HG02852 (cell line): ENCODE data around the gene C14orf132.

ENCODE experiments used
- ATAC-seq: cut with Tn5 transposase; IDR thresholded peaks from one replicate; pipeline ENCODE4 v1.9.1; 2021; ENCODE audit warnings: mild to moderate bottlenecking, moderate library complexity; ENCODE audit not compliant: unreplicated experiment

The C14orf132 gene

DNA sequence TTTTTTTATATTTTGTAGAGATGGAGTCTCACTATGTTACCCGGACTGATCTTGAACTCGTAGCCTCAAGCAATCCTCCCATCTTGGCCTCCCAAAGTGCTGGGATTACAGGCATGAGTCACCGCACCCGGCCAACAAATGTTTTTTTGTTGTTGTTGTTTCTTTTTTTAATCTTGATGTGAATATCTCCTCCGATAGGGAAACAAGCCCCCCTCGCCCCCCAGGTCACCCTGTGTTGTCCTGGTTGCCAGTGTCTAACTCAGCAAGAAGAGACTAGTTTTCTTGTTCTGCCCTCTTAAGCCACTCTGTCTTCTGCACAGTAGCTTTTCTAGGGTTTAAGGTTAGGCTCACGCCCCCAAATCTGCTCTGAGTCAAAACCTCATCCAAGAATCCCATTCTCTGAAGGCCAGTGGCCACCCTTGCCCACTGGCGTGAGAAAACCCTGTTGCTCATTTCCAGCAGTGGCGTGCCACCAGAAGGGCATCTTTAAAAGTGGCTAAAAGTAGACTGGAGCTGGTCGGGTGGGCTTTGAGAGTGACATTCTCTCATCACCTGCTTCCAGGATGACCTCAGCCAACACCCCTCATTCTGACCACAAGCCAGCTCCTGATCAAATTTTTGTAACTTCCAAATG, 42.7 kb downstream of the C14orf132 start:
- no peak for ATAC-seq

DNA sequence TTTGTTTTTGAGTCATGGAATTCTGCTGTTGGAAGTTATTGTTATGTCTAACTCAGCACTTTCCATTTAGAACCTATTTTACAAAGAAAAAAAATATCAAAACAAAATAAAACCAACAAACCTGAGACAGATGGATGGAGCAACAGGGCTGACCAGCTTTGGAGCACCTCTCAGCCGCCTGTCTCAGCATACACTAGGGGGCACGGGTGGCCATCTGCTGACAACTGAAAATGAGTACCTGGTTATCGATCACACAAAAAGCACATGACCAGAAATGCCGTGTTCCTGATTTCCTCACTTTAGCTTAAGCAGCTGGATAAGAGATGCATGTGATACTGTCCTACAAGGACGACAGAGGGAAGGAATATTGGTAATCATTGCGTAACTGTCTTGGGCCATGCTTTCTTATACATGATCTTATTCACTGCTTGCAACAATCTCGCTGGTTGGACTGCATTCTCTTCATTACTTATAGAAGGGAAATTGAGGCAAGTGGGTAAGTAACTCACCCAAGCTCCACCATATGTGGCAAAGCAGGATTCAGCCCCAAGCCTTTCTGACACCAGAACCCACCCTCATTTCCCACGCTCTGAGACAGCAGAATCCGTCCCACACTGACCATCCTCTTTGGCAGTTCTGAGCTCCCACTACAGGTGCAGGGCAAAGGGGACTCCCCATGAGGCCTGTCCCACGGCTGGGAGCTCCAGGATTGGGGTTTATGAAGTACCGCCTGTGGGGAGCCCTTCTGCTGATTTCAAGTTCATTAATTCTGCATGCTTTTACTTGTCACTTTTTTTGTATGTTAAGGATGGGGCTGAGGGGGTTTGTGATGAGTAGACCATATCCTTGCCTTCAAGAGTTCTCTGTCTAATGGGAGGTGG, 43.5 kb downstream of the C14orf132 start:
- ATAC-seq: no peak

GRCh38 chr14:96083667-96084320, 44.6 kb downstream of the C14orf132 start:
- ATAC-seq: no peak

GRCh38 chr14:96084796-96085195, 45.6 kb downstream of the C14orf132 start:
- ATAC-seq: no peak

DNA sequence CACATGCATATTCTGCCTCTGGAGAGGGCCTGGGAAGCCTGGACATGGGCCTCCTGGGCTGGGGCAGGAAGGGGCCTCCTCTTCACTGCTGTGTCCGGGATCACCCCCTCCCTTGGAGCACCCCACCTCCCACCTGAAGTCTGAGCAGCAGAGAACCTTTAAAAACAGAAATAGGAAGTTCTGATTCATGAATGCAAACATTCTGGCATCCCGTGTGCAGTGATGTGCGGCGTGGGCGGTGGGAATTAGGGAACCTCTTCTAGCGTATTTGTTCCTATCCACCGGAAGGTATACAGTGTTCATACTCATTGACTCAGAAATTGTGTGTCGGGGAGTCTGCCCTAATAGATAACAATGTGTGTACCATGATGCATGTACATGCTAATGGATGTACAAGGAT, 46.2 kb downstream of the C14orf132 start:
- no peak for ATAC-seq

DNA sequence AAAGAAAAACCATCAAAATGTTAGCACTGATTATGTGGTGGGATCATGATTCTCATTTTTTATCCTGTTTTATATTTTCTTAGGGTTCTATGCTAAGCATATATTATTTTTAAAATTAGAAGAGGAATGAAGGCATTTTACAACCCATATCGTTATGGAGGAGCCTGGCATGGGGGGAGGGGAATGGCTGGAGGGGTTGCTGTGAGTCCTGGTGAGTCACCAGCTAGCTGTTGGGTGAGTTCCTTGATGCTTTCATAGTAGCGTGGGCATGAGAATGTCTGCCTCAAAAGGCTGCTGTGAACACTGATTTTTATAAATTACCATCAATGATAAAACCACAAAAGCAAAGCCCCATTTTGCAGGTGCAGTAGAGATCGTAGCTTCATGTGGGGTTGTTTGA, 46.9 kb downstream of the C14orf132 start:
- no peak for ATAC-seq

DNA sequence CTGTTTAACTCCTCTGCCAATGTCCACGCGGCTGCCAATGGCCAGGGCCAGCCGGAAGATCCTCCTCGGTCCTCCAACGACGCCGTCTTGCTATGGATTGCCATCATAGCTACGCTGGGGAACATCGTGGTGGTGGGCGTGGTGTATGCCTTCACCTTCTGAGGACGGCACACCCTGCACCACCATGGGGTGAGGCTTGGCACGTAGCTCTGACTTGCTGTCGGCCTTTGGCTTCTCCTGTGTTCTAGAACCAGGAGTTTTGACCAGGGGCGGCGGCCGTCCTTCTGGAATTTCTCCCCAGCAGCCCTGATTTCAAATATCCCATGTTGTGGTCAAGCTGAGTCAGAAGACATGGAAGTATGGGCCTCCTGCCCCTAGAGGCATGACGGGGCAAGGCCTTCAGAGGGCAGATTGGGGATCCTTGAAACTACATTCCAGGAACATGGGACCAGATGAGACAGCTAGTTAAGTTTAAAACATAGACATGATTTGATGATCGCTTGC, 47.5 kb downstream of the C14orf132 start:
- no peak for ATAC-seq

DNA sequence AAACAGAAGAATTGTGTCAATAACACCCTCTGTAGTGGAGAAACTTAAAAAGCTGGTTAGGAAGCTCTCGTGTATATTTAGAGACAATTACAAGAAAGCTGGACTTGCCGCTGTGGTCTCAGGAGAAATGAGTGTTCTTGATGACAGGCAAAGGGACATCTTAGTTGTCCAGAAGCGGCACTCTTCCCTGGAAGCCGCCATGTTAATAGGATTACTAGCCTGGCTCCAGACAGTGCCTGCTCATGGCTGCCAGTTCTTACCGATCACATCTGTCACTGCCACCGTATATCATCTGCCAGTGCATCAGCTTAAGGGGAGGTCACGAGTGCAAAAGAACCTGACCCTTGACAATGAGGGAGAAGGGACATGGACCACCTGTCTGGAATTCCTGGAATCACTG, 48.9 kb downstream of the C14orf132 start:
- ATAC-seq: no peak

GRCh38 chr14:96088481-96088880, 49.3 kb downstream of the C14orf132 start:
- no peak for ATAC-seq

- no peak for ATAC-seq
Observed at GRCh38 chr14:96088911-96089310, 49.7 kb downstream of the C14orf132 start.

DNA sequence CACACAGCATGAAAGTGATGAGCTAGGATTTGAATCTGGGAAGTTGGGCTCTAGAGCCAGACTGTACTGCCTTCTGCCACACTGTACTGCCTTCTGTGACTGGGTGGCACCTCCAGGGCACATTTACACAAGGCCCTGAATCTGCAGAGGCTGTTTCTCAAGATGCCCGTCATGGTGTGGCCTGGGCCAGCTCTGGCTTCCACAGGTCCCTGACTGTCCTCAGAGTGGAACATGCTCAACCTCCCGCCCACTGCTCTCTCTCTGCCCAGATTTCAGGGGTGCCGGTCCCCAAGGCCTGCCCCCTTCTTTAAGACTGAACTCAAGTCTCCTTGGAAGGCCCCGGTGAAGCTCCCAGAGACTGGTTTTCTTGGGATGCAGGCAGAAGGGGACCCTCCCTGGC, 50.2 kb downstream of the C14orf132 start:
- no peak for ATAC-seq

DNA sequence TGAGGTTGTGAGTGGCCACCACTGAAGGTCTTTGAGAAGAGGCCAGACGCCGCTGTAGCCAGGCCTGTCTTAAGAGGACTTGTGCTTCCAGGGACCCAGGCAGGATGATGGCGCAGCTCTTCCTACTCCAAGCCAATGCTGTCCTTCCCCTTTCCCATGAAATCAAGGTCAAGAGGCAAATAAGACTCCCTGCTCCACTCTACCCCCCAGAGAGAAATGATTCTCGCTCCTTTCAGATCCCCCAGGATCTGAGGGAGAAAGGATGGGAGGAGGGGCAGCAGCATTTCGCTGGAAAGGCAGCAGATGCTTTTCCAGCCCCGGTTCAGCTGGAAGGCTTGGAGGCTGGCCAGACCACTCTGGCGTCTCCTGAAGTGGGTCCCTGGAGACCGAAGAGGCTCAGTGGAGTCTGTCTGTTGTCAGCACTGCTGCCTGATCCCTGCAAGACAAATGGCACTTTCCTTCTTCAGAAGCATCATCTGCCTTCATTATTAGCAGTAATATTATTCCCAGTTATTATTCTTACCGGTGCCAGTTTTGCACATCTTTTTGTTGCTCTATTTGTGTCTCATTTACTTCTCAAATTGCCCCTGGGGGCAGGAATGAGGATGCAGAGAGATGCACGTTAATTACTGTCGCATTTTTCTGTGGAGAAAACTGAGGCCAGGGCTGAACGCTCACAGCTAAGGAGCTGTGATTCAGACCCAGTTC, 51.4 kb downstream of the C14orf132 start:
- ATAC-seq: no peak

DNA sequence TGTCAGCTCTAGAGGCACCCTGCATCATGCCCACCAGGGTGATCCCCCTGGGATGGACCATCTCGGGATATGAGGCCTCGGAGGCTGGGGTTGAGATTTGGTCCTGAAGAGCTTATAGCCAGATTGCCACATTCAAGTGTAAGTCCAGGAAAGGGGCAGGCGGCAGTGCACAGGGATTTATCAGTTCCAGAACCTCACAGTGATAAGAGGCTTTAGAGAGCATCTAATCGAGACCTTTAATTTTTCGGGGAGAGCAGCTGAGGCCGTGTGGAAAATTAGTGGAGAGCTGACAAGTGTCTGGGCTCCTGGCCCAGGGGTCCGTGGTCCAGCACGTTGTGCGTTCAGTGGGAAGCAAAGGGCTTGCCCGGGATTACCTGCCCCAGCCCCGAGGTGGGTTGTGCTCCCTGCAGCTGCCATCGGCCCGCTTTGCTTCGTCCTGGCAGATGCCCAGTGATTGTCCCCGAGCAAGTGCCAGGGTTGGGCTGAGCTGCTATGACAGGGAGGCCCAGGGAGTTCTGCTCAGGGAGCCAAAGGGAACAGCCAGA, 52.1 kb downstream of the C14orf132 start:
- no peak for ATAC-seq

DNA sequence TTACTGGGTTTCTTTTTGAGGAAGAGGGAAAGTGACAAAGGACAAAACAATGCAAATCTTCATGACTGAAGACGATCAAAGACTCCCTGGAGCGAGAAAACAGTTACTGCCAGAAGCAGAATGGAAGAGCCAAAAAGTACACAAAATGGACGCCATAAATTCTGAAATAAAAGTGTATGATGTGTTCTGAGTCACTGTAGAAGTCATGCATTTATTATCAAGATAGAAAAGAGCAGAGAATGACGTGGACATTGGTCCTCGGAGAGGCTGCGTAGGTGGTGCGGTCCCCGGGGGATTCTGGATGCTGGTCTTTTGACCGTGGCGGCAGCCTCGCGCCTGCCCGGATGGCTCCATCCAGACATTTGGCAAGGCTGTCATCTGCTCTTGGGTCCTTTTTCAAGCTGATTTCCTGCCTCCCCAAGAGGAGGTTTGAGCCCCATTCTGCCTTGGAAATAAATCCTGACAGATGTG, 52.8 kb downstream of the C14orf132 start:
- no peak for ATAC-seq

DNA sequence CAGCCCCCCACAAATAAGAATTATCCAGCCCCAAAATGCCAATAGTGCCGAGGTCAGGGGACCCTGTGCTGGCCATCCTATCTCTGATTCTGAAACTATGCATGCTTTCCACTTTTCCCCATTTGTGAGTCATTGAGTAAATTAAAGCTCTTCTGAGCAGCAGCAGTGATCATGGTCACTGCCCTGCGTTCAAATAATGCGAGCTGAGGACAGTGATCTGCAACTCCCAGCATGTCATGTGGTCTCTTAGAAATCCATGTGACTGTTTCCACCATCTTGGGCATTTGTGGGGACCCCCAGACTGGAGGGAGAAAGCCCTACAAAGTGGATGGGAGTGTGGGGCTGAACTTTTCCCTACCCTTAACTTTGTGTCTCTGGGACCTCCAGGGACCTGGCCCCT, 53.8 kb downstream of the C14orf132 start:
- ATAC-seq: no peak

GRCh38 chr14:96094211-96094610, 55.0 kb downstream of the C14orf132 start:
- no peak for ATAC-seq

GRCh38 chr14:96094656-96095055, 55.5 kb downstream of the C14orf132 start:
- ATAC-seq: no peak

- no peak for ATAC-seq
Observed at GRCh38 chr14:96095058-96095457, 55.9 kb downstream of the C14orf132 start.

- ATAC-seq: no peak
Observed at GRCh38 chr14:96095581-96096476, 56.7 kb downstream of the C14orf132 start.
